ENCODE results near the gene DNAH11. TPM values are rescaled to one million over a fixed set of nuclear protein-coding genes. Genes with fewer than 3 reads are reported as not detected.
"Not testable (repeated sequence)": the region's sequence is repeated elsewhere in the genome, so short reads cannot be mapped to it uniquely, and the experiment has no call there.

DNAH11 gene
- total RNA-seq, 2 donors from 2014 or later, result 1.6 to 13.3 TPM

- Histone ChIP-seq H3K27me3 (replicated peaks; ENCODE audit: insufficient read depth) (no peaks in the 10 kb centered on the region), H3K9me3 (no peaks in the 10 kb centered on the region), H3K27ac (no peak overlapping the region), H3K36me3 (no peaks in the 10 kb centered on the region), H3K4me1 (replicated peaks) (no peaks in the 10 kb centered on the region), H3K4me3 (no peak overlapping the region)
- TF ChIP-seq POLR2A (IDR thresholded peaks at IDR 0.05), result no peak
- no peak for TF ChIP-seq POLR2AphosphoS5 (IDR thresholded peaks at IDR 0.05)
- TF ChIP-seq CTCF (IDR thresholded peaks at IDR 0.05), result no peak
- intact Hi-C loops (cut with DNase I), result no loop called here
- 66% methylated on average over 5 of the region's 5 CpGs for WGBS
- no peak for DNase-seq (ENCODE audit: low spot score)
Observed at GRCh38 chr7:21850531-21851285, 307.9 kb downstream of the DNAH11 start.

GRCh38 chr7:21851559-21851967, 308.7 kb downstream of the DNAH11 start:
- H3K4me1 ChIP-seq (replicated peaks), result no peaks in the 10 kb centered on the region
- H3K4me3 ChIP-seq, result no peak overlapping the region
- H3K9me3 ChIP-seq, result no peaks in the 10 kb centered on the region
- no peaks in the 10 kb centered on the region for H3K36me3 ChIP-seq
- H3K27ac ChIP-seq, result no peak overlapping the region
- intact Hi-C loops (cut with DNase I), result no loop called here
- H3K27me3 ChIP-seq (replicated peaks; ENCODE audit: insufficient read depth), result no peaks in the 10 kb centered on the region
- TF ChIP-seq POLR2AphosphoS5 (IDR thresholded peaks at IDR 0.05) (no peak), CTCF (IDR thresholded peaks at IDR 0.05) (no peak), POLR2A (IDR thresholded peaks at IDR 0.05) (no peak)
- no peak for DNase-seq (ENCODE audit: low spot score)
- 49% methylated on average over 6 of the region's 6 CpGs for WGBS

- H3K9me3 ChIP-seq; H3K4me1 ChIP-seq (replicated peaks); H3K27me3 ChIP-seq (replicated peaks; ENCODE audit: insufficient read depth); DNase-seq (ENCODE audit: low spot score); intact Hi-C loops (cut with DNase I); H3K27ac ChIP-seq; H3K4me3 ChIP-seq; H3K36me3 ChIP-seq: not testable (repeated sequence)
- 60% methylated on average over 7 of the region's 7 CpGs for WGBS
Observed at GRCh38 chr7:21865631-21866204, 322.9 kb downstream of the DNAH11 start.

- WGBS, result 62% methylated on average over 1 of the region's 1 CpG
- intact Hi-C loops (cut with DNase I), result no loop called here
- no peaks in the 10 kb centered on the region for H3K9me3 ChIP-seq
- H3K36me3 ChIP-seq, result no peaks in the 10 kb centered on the region
- DNase-seq (ENCODE audit: low spot score), result no peak
- no peaks in the 10 kb centered on the region for H3K27me3 ChIP-seq (replicated peaks; ENCODE audit: insufficient read depth)
- H3K4me3 ChIP-seq, result no peak overlapping the region
- TF ChIP-seq POLR2AphosphoS5 (IDR thresholded peaks at IDR 0.05) (no peak), POLR2A (IDR thresholded peaks at IDR 0.05) (no peak), CTCF (IDR thresholded peaks at IDR 0.05) (no peak)
- no peak overlapping the region for H3K27ac ChIP-seq
- no peaks in the 10 kb centered on the region for H3K4me1 ChIP-seq (replicated peaks)
Observed at GRCh38 chr7:21866731-21867130, 323.9 kb downstream of the DNAH11 start.

- Histone ChIP-seq H3K4me3 (no peak overlapping the region), H3K9me3 (no peaks in the 10 kb centered on the region), H3K27me3 (replicated peaks; ENCODE audit: insufficient read depth) (no peaks in the 10 kb centered on the region), H3K27ac (no peak overlapping the region), H3K4me1 (replicated peaks) (no peaks in the 10 kb centered on the region), H3K36me3 (no peaks in the 10 kb centered on the region)
- TF ChIP-seq CTCF (IDR thresholded peaks at IDR 0.05), result no peak
- TF ChIP-seq POLR2AphosphoS5 (IDR thresholded peaks at IDR 0.05), result no peak
- no peak for TF ChIP-seq POLR2A (IDR thresholded peaks at IDR 0.05)
- intact Hi-C loops (cut with DNase I), result no loop called here
- DNase-seq (ENCODE audit: low spot score), result no peak
Observed at GRCh38 chr7:21867226-21867625, 324.4 kb downstream of the DNAH11 start.

Data from prostate gland (tissue), 2 donors.